OCI-LY7 (cell line): ENCODE data around the gene SLC2A4. TPM values are rescaled to one million over a fixed set of nuclear protein-coding genes. Genes with fewer than 3 reads are reported as not detected.

ENCODE experiments used
- BruUV-seq: library from RNA; stranded (reverse); fragments of 400-500 nt; replicated peaks from 2 replicates; lab custom pipeline; 2021; lab: Mats Ljungman, UMichigan
- CTCF ChIA-PET: fragments of 300-600 bp; sonication (Branson Sonifier 250); formaldehyde crosslinking; loops from one replicate; lab custom pipeline; 2022; ENCODE audit warnings: antibody characterized with exemption; ENCODE audit not compliant: unreplicated experiment; lab: Charles Lee
- POLR2A ChIA-PET: fragments of 300-600 bp; sonication (Branson Sonifier 250); formaldehyde crosslinking; loops from one replicate; lab custom pipeline; 2022; ENCODE audit warnings: antibody characterized with exemption; lab: Charles Lee
- DNase-seq: peaks from one replicate; pipeline ENCODE4 v3.0.0-alpha.2; 2015; ENCODE audit warnings: low spot score
- H2AFZ ChIP-seq: fragments of 200-600 bp; sonication (generic), shearing (Covaris generic); 2 replicates; pipeline ENCODE4 v1.6.1; 2014; ENCODE audit warnings: mild to moderate bottlenecking, antibody characterized with exemption, low read length, moderate library complexity
- H3K27ac ChIP-seq: fragments of 200-600 bp; sonication (generic); 2 replicates; pipeline ENCODE4 v1.5.1; 2014; ENCODE audit warnings: mixed run types, low read depth, mild to moderate bottlenecking, moderate library complexity, low read length, inconsistent platforms; ENCODE audit not compliant: poor library complexity, severe bottlenecking
- H3K36me3 ChIP-seq: fragments of 200-600 bp; sonication (generic); 2 replicates; pipeline ENCODE4 v1.6.1; 2014; ENCODE audit warnings: mild to moderate bottlenecking, antibody characterized with exemption, low read length, moderate library complexity, mixed read lengths; ENCODE audit not compliant: insufficient read depth
- H3K4me1 ChIP-seq: fragments of 200-600 bp; sonication (generic); 2 replicates; pipeline ENCODE4 v1.5.1; 2014; ENCODE audit warnings: mild to moderate bottlenecking, low read length; ENCODE audit not compliant: insufficient read depth, poor library complexity, severe bottlenecking
- H3K4me2 ChIP-seq: fragments of 200-600 bp; sonication (generic); 2 replicates; pipeline ENCODE4 v1.6.1; 2014; ENCODE audit warnings: mild to moderate bottlenecking, low read length
- H3K4me3 ChIP-seq: fragments of 200-600 bp; sonication (generic); 2 replicates; pipeline ENCODE4 v1.5.1; 2014; ENCODE audit warnings: mild to moderate bottlenecking, low read depth, low read length; ENCODE audit not compliant: poor library complexity, severe bottlenecking
- H3K79me2 ChIP-seq: fragments of 200-600 bp; sonication (generic); 2 replicates; pipeline ENCODE4 v1.6.1; 2016; ENCODE audit warnings: low read depth, mild to moderate bottlenecking, low read length, moderate library complexity, mixed read lengths; ENCODE audit not compliant: insufficient read depth
- H3K9me2 ChIP-seq: fragments of 200-600 bp; sonication (generic); 2 replicates; pipeline ENCODE4 v1.6.1; 2016; ENCODE audit warnings: mild to moderate bottlenecking, low read length, mixed read lengths; ENCODE audit not compliant: insufficient read depth
- H3K9me3 ChIP-seq: fragments of 200-600 bp; sonication (generic); 2 replicates; pipeline ENCODE4 v1.6.1; 2014; ENCODE audit warnings: mild to moderate bottlenecking, mixed run types, low read length, mixed read lengths
- H4K20me1 ChIP-seq: fragments of 200-600 bp; sonication (generic); 2 replicates; pipeline ENCODE4 v1.6.1; 2014; ENCODE audit warnings: mild to moderate bottlenecking, antibody characterized with exemption, low read length, moderate library complexity, mixed read lengths; ENCODE audit not compliant: insufficient read depth
- EZH2phosphoT487 ChIP-seq: fragments of 200-600 bp; sonication (generic); IDR thresholded peaks from 2 replicates; pipeline ENCODE4 v1.6.1; 2018; ENCODE audit warnings: low read depth, borderline replicate concordance, mild to moderate bottlenecking, mixed run types, antibody characterized with exemption, low read length, moderate library complexity, mixed read lengths
- intact Hi-C: fragments of 100-400 bp; cut with micrococcal nuclease; formaldehyde crosslinking; loops from one replicate; pipeline ENCODE4 v1.10.0; 2022; ENCODE audit not compliant: unreplicated experiment
- total RNA-seq, 2 experiments: library from RNA; depleted of rRNA in 1 of 2; stranded (reverse); fragments of >200 nt in 1 of 2; shearing (Covaris generic) in 1 of 2; gene quantifications; 2 replicates each; pipeline ENCODE4 v1.2.3, GENCODE V29; 2014 to 2022
- TF ChIP-seq, protein P1 (sequence below): fragments of 200-600 bp; sonication (generic); conservative IDR thresholded peaks from 2 replicates; pipeline ENCODE4 v1.5.1; 2014; ENCODE audit warnings: mild to moderate bottlenecking, antibody characterized with exemption, low read length, moderate library complexity, mixed read lengths

The SLC2A4 gene
- total RNA-seq, 2 experiments from 2014 or later = 0.61 to 0.63 TPM

DNA sequence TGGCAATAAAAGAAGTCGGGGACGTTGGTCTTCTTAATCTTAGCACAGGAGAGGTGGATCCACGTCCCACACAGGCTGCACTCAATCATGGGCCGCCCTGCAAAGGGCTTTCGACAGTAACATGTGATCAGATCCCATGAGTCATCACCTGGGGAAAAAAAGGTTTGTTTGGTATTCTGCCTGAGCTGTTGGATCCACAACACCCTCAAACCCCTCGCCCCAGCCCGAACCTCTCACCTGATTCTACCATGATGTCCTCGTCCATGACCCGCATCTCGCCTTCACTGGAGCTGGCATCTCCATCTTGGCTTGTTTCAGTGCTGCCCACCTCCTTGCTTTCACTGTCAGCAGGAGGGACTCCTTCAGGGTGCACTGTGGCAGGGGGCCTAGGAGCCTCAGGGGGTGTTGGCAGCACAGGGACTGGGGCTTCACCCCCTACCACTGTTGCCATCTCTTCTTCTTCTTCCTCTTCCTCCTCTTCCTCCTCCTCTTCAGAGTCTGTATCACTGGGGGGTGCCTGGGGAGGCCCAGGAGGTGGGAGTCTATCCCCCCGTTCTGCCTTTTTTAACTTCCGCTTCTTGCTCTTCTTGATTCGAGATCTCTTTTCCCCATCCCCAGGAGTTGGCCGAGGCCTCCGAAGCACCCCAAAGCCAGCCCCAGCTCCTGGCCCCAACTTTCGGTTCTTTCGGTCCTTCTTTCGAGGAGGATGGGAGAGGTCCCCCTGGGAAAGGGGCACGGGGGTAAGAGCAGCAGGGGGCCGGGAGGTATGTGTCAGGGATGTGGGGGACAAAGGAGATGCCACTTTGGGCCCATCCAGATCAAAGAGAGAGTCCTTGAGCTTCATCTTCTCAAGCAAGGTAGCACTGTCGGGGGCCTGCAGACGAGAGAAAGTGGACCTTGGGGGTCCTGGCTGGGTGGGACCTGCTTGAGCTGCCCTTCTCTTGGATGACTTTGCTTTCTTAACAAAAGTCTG is 45.5 kb upstream of the SLC2A4 start:
- ChIA-PET POLR2A (no interaction called here), CTCF (no interaction called here)
- Histone ChIP-seq H4K20me1 (peaks cover 19% of the 10 kb centered on the region), H3K36me3 (peaks cover 56% of the 10 kb centered on the region), H3K4me2 (peak overlapping the region; percentile 98), H3K4me3 (peak overlapping the region; percentile 97), H3K79me2 (peaks cover 53% of the 10 kb centered on the region), H2AFZ (no peak overlapping the region), H3K4me1 (peaks cover 53% of the 10 kb centered on the region), H3K27ac (peak overlapping the region; percentile 65), H3K9me3 (no peaks in the 10 kb centered on the region), H3K9me2 (no peaks in the 10 kb centered on the region)
- intact Hi-C loops = loop anchor here (5.0 kb wide), 1 partner anchor 246 kb away; the partner anchor contains the start of genes POLR2A and SLC35G6
- TF ChIP-seq, protein P1, sequence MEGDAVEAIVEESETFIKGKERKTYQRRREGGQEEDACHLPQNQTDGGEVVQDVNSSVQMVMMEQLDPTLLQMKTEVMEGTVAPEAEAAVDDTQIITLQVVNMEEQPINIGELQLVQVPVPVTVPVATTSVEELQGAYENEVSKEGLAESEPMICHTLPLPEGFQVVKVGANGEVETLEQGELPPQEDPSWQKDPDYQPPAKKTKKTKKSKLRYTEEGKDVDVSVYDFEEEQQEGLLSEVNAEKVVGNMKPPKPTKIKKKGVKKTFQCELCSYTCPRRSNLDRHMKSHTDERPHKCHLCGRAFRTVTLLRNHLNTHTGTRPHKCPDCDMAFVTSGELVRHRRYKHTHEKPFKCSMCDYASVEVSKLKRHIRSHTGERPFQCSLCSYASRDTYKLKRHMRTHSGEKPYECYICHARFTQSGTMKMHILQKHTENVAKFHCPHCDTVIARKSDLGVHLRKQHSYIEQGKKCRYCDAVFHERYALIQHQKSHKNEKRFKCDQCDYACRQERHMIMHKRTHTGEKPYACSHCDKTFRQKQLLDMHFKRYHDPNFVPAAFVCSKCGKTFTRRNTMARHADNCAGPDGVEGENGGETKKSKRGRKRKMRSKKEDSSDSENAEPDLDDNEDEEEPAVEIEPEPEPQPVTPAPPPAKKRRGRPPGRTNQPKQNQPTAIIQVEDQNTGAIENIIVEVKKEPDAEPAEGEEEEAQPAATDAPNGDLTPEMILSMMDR = no peak
- TF ChIP-seq EZH2phosphoT487 = no peak
- DNase-seq = no peak
- TSS peak; percentile 45 for BruUV-seq

DNA sequence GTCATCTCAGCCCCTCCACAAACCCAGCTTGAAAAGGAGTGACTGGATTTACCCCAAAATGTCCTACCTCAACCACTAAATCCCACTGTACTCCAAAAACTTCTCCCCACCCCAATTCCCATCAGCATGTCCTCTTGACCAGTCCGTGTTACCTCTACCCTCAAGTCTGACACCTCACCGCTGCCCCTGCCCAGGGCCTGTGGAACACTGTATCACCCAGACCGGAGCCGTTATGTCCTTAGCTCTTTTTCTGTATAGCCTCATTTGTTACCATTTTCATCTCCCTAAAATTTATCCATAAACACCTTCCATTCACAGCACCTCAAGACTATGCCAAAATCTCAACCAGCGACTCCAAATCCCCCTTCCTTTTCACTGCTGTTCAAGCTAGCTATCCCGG is 44.7 kb upstream of the SLC2A4 start:
- peak overlapping the region; percentile 100 for H3K4me3 ChIP-seq
- H3K4me1 ChIP-seq = peaks cover 58% of the 10 kb centered on the region
- H3K79me2 ChIP-seq = peaks cover 49% of the 10 kb centered on the region
- DNase-seq = no peak
- H4K20me1 ChIP-seq = peaks cover 17% of the 10 kb centered on the region
- peak overlapping the region; percentile 86 for H3K27ac ChIP-seq
- TF ChIP-seq, protein P1 = no peak
- no peak for TF ChIP-seq EZH2phosphoT487
- peak overlapping the region; percentile 82 for H3K4me2 ChIP-seq
- ChIA-PET CTCF (no interaction called here), POLR2A (no interaction called here)
- H3K9me3 ChIP-seq = no peaks in the 10 kb centered on the region
- H3K9me2 ChIP-seq = no peaks in the 10 kb centered on the region
- no TSS peak for BruUV-seq
- H3K36me3 ChIP-seq = peaks cover 52% of the 10 kb centered on the region
- intact Hi-C loops = loop anchor here (5.0 kb wide), 1 partner anchor 245 kb away; the partner anchor contains the start of genes POLR2A and SLC35G6
- H2AFZ ChIP-seq = no peak overlapping the region
